HEK293T (cell line): ENCODE measurements around the gene KCNQ2.

Source experiments
- CTCF ChIA-PET: fragments of 350-600 bp; formaldehyde crosslinking; extraction: SDS; loops from one replicate; lab custom pipeline; 2021; ENCODE audit warnings: antibody characterized with exemption, inconsistent platforms; lab: Yijun Ruan, JAX
- POLR2A ChIA-PET: fragments of 350-600 bp; formaldehyde crosslinking; extraction: SDS; loops from one replicate; lab custom pipeline; 2020; ENCODE audit warnings: antibody characterized with exemption, inconsistent platforms; lab: Yijun Ruan, JAX
- DNase-seq: peaks from one replicate; pipeline ENCODE4 v3.0.0; 2012; ENCODE audit warnings: mixed read lengths; ENCODE audit errors: extremely low spot score
- ARNT ChIP-seq: fragments of 450-650 bp; IDR thresholded peaks from 2 replicates; pipeline ENCODE4 v1.6.1; 2017; ENCODE audit warnings: mild to moderate bottlenecking
- BHLHE40 ChIP-seq: fragments of 450-650 bp; IDR thresholded peaks from 2 replicates; pipeline ENCODE4 v1.6.1; 2016; ENCODE audit warnings: mild to moderate bottlenecking, moderate library complexity, borderline replicate concordance
- CTBP1 ChIP-seq: fragments of 450-650 bp; IDR thresholded peaks from 2 replicates; pipeline ENCODE4 v1.6.1; 2016; ENCODE audit warnings: borderline replicate concordance
- ELF4 ChIP-seq: fragments of 450-650 bp; IDR thresholded peaks from 2 replicates; pipeline ENCODE4 v1.6.1; 2017; ENCODE audit warnings: antibody characterized with exemption
- FOXA1 ChIP-seq: fragments of 450-650 bp; IDR thresholded peaks from 2 replicates; pipeline ENCODE4 v1.6.1; 2016; ENCODE audit warnings: mild to moderate bottlenecking
- FOXK2 ChIP-seq: fragments of 450-650 bp; IDR thresholded peaks from 2 replicates; pipeline ENCODE4 v1.6.1; 2016; ENCODE audit warnings: mild to moderate bottlenecking
- FOXM1 ChIP-seq: fragments of 450-650 bp; IDR thresholded peaks from 2 replicates; pipeline ENCODE4 v1.6.1; 2017; ENCODE audit warnings: mild to moderate bottlenecking, borderline replicate concordance
- HDGF ChIP-seq: fragments of 450-650 bp; IDR thresholded peaks from 2 replicates; pipeline ENCODE4 v1.6.1; 2017; ENCODE audit warnings: antibody characterized with exemption, borderline replicate concordance
- L3MBTL2 ChIP-seq: fragments of 450-650 bp; conservative IDR thresholded peaks from 2 replicates; pipeline ENCODE4 v1.6.1; 2016; ENCODE audit warnings: mild to moderate bottlenecking
- LEF1 ChIP-seq: fragments of 450-650 bp; IDR thresholded peaks from 2 replicates; pipeline ENCODE4 v1.6.1; 2017; ENCODE audit warnings: mild to moderate bottlenecking, borderline replicate concordance
- NFRKB ChIP-seq: fragments of 450-650 bp; IDR thresholded peaks from 2 replicates; pipeline ENCODE4 v1.6.1; 2016; ENCODE audit warnings: mild to moderate bottlenecking, moderate library complexity
- SP1 ChIP-seq: fragments of 450-650 bp; IDR thresholded peaks from 2 replicates; pipeline ENCODE4 v1.6.1; 2017
- SUZ12 ChIP-seq: fragments of 450-650 bp; IDR thresholded peaks from 2 replicates; pipeline ENCODE4 v1.6.1; 2016; ENCODE audit warnings: mild to moderate bottlenecking
- TARDBP ChIP-seq: fragments of 450-650 bp; IDR thresholded peaks from 2 replicates; pipeline ENCODE4 v1.6.1; 2016
- ZNF384 ChIP-seq: fragments of 450-650 bp; IDR thresholded peaks from 2 replicates; pipeline ENCODE4 v1.6.1; 2016
- TF ChIP-seq, protein P1 (sequence below): fragments of 450-650 bp; IDR thresholded peaks from 2 replicates; pipeline ENCODE4 v1.6.1; 2016

The KCNQ2 gene

DNA sequence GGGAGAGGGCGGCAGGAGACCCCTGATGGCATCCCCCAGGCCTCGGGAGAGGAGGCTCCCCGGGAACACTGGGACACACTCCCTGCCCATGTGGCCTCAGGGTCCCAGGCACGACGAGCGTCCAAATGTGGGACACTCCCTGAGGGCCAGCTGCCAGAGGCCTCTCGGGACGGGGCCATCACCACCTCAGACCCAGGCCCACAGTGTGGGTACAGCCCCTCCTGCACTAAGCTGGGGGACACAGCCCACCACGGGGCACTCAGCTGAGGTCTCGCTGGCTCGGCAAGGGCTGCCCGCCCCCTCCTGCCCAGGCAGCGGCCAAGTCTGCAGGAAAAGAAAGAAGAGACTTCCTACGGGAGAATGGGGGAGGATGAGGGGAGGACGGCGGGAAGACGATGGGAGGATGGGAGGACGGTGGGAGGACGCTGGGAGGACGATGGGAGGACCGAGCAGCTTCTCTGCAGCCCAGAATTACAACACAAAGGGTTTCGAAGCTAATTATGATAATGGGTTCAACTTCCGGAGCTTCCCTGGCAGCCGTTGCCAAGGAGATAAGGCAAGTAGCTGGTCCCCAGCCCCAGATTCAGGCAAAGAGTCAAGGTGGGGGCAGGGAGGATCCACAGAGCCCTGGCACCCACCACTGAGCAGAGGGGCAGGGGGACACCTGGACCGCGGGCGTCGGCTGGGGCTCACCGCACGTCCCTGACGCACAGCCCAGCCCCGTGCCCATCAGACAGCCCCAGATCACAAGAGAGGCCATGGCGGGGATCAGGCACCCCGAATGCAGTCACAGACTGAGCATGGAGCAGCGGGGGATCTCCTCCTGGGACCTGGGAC lies 17.5 kb downstream of the KCNQ2 start:
- no peak for DNase-seq
- ChIA-PET POLR2A (no interaction called here), CTCF (no interaction called here)
- TF ChIP-seq BHLHE40 (no peak), L3MBTL2 (no peak), FOXK2 (no peak), ZNF384 (no peak), ARNT (no peak), TARDBP (no peak), FOXM1 (no peak), LEF1 (no peak), ELF4 (no peak), CTBP1 (no peak), NFRKB (no peak), SP1 (no peak), HDGF (no peak), FOXA1 (no peak), SUZ12 (no peak)
- TF ChIP-seq, protein P1, sequence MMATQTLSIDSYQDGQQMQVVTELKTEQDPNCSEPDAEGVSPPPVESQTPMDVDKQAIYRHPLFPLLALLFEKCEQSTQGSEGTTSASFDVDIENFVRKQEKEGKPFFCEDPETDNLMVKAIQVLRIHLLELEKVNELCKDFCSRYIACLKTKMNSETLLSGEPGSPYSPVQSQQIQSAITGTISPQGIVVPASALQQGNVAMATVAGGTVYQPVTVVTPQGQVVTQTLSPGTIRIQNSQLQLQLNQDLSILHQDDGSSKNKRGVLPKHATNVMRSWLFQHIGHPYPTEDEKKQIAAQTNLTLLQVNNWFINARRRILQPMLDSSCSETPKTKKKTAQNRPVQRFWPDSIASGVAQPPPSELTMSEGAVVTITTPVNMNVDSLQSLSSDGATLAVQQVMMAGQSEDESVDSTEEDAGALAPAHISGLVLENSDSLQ: no peak

- ChIA-PET POLR2A (no interaction called here), CTCF (no interaction called here)
- TF ChIP-seq CTBP1 (no peak), BHLHE40 (no peak), LEF1 (no peak)
- no peak for DNase-seq
Observed at GRCh38 chr20:63452821-63453523, 19.5 kb downstream of the KCNQ2 start.

DNA sequence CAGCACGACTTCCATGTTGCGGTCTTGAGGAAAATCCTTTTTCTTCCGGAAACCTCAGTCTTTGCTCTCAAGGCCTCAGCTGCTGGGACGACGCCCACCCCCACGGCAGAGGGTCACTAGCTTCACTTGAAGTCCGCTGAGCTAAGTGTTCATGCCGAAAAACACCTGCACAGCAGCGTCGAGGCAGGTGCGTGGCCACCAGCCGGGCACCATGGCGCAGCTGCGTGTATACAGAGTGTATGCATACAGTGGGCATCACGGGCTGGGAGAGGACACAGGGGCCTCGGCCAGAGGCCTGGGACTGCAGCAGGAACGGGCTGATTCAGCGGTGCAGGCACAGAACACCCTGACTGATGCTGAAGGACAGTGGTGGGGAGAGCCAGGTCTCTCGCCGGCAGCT lies 20.1 kb downstream of the KCNQ2 start:
- TF ChIP-seq SUZ12 (no peak), FOXM1 (no peak), SP1 (no peak), FOXK2 (no peak), FOXA1 (no peak), L3MBTL2 (no peak), ZNF384 (no peak), NFRKB (no peak), HDGF (no peak), LEF1 (no peak), BHLHE40 (no peak), TARDBP (no peak), CTBP1 (no peak), ARNT (no peak), ELF4 (no peak)
- TF ChIP-seq, protein P1: no peak
- POLR2A ChIA-PET: no interaction called here
- no peak for DNase-seq
- CTCF ChIA-PET: no interaction called here

GRCh38 chr20:63451821-63452220 lies 20.6 kb downstream of the KCNQ2 start:
- CTCF ChIA-PET: no interaction called here
- TF ChIP-seq SUZ12 (no peak), TARDBP (no peak), ELF4 (no peak), BHLHE40 (no peak), HDGF (no peak), NFRKB (no peak), FOXM1 (no peak), LEF1 (no peak), ARNT (no peak), FOXK2 (no peak), FOXA1 (no peak), ZNF384 (no peak), L3MBTL2 (no peak), CTBP1 (no peak), SP1 (no peak)
- TF ChIP-seq, protein P1: no peak
- POLR2A ChIA-PET: no interaction called here

GRCh38 chr20:63449796-63450730 lies 22.4 kb downstream of the KCNQ2 start:
- no peak for DNase-seq
- CTCF ChIA-PET: no interaction called here

More at GRCh38 chr20:63451821-63452220, 20.6 kb downstream of the KCNQ2 start:
- no peak for DNase-seq

More at GRCh38 chr20:63449796-63450730, 22.4 kb downstream of the KCNQ2 start:
- no peak for TF ChIP-seq FOXA1
- TF ChIP-seq ELF4: no peak
- TF ChIP-seq BHLHE40: no peak
- no peak for TF ChIP-seq SP1
- TF ChIP-seq, protein P1: no peak
- no peak for TF ChIP-seq ARNT
- POLR2A ChIA-PET: no interaction called here
